Endothelial cell of umbilical vein (primary cell): ENCODE results near the gene PRG2. TPM values are rescaled to one million over a fixed set of nuclear protein-coding genes. Genes with fewer than 3 reads are reported as not detected.

ENCODE experiments used
- BruUV-seq: library from RNA; stranded (reverse); fragments of 400-500 nt; replicated peaks from 2 replicates; lab custom pipeline; 2021; lab: Mats Ljungman, UMichigan
- CTCF ChIA-PET: fragments of 300-600, 350-600 bp; sonication (Branson Sonifier 250); formaldehyde crosslinking; loops from one replicate; lab custom pipeline; 2021; ENCODE audit warnings: antibody characterized with exemption, inconsistent platforms; lab: Charles Lee
- POLR2A ChIA-PET: fragments of 300-600, 350-600 bp; sonication (Branson Sonifier 250); formaldehyde crosslinking; loops from one replicate; lab custom pipeline; 2021; ENCODE audit warnings: antibody characterized with exemption, inconsistent platforms; lab: Charles Lee
- DNase-seq: peaks from one replicate; pipeline ENCODE4 v3.0.0-alpha.2; 2011; ENCODE audit warnings: low read depth, low spot score
- FAIRE-seq: peaks from 2 replicates; lab custom pipeline; 2011; peaks lifted over from hg19 to GRCh38; lab: Jason Lieb, UNC
- H2AFZ ChIP-seq: 2 replicates; pipeline ENCODE4 v1.6.0; 2012; ENCODE audit warnings: low read depth, low read length, control low read depth, inconsistent platforms
- H3K27ac ChIP-seq: 2 replicates; pipeline ENCODE4 v1.5.1; 2011; ENCODE audit warnings: low read depth, mild to moderate bottlenecking, control low read depth, low read length, moderate library complexity; ENCODE audit not compliant: insufficient read depth
- H3K27me3 ChIP-seq, 2 experiments: 2 replicates each; pipeline versions ENCODE4 v1.6.0 to v1.6.1; 2011; ENCODE audit warnings: low read length in 2 of 2, mixed read lengths in 1 of 2; ENCODE audit not compliant: control insufficient read depth in 2 of 2, insufficient read depth in 2 of 2
- H3K36me3 ChIP-seq, 2 experiments: 2 replicates in 1 of 2; 3 replicates in 1 of 2; pipeline ENCODE4 v1.5.1; 2011; ENCODE audit warnings: low read length in 2 of 2, mild to moderate bottlenecking in 1 of 2, moderate library complexity in 1 of 2; ENCODE audit not compliant: control insufficient read depth in 2 of 2, insufficient read depth in 2 of 2; ENCODE audit errors: extremely low read depth in 1 of 2
- H3K4me1 ChIP-seq: 3 replicates; pipeline ENCODE4 v1.5.1; 2011; ENCODE audit warnings: mild to moderate bottlenecking, low read length; ENCODE audit not compliant: control insufficient read depth, insufficient read depth; ENCODE audit errors: extremely low read depth
- H3K4me2 ChIP-seq: 2 replicates; pipeline ENCODE4 v1.6.1; 2011; ENCODE audit warnings: low read length, control low read depth, mixed read lengths; ENCODE audit not compliant: insufficient read depth
- H3K4me3 ChIP-seq, 3 experiments: fragments of 200-600 bp in 1 of 3; sonication (generic), shearing (Covaris generic) in 1 of 3; replicated peaks in 1 of 3; 2 replicates each; pipeline ENCODE4 v1.5.1; 2011 to 2016; ENCODE audit warnings: control low read depth in 3 of 3, low read length in 3 of 3, mild to moderate bottlenecking in 2 of 3, inconsistent platforms in 1 of 3, low read depth in 1 of 3, moderate library complexity in 1 of 3; ENCODE audit not compliant: insufficient read depth in 1 of 3
- H3K79me2 ChIP-seq: 2 replicates; pipeline ENCODE4 v1.6.0; 2012; ENCODE audit warnings: low read length, inconsistent platforms; ENCODE audit not compliant: control insufficient read depth, insufficient read depth
- H3K9ac ChIP-seq: replicated peaks from 2 replicates; pipeline ENCODE3; 2011; ENCODE audit warnings: low read length, control low read depth; ENCODE audit not compliant: insufficient read depth; ENCODE audit errors: extremely low read depth
- H3K9me1 ChIP-seq: replicated peaks from 3 replicates; pipeline ENCODE4 v1.6.0; 2011; ENCODE audit warnings: mild to moderate bottlenecking, low read length; ENCODE audit not compliant: control insufficient read depth, insufficient read depth; ENCODE audit errors: extremely low read depth
- H3K9me3 ChIP-seq: replicated peaks from 2 replicates; pipeline ENCODE4 v1.5.1; 2012; ENCODE audit warnings: low read length, inconsistent platforms; ENCODE audit not compliant: control insufficient read depth, insufficient read depth
- H4K20me1 ChIP-seq: replicated peaks from 2 replicates; pipeline ENCODE3; 2011; ENCODE audit warnings: mild to moderate bottlenecking, low read length; ENCODE audit not compliant: control insufficient read depth, insufficient read depth; ENCODE audit errors: extremely low read depth
- EZH2 ChIP-seq: IDR thresholded peaks from 2 replicates; pipeline ENCODE4 v1.6.1; 2012; ENCODE audit warnings: borderline replicate concordance, low read depth, mild to moderate bottlenecking, moderate library complexity, low read length, inconsistent platforms; ENCODE audit not compliant: severe bottlenecking
- FOS ChIP-seq: IDR thresholded peaks from 2 replicates; pipeline ENCODE4 v1.6.1; 2011; ENCODE audit warnings: mild to moderate bottlenecking, low read length, moderate library complexity, borderline replicate concordance; ENCODE audit not compliant: insufficient read depth
- GATA2 ChIP-seq: IDR thresholded peaks from 2 replicates; pipeline ENCODE4 v1.7.0; 2011; ENCODE audit warnings: low read depth, mild to moderate bottlenecking, moderate library complexity, mixed read lengths, low read length; ENCODE audit not compliant: insufficient read length, insufficient read depth
- JUN ChIP-seq: IDR thresholded peaks from 2 replicates; pipeline ENCODE4 v1.6.1; 2011; ENCODE audit warnings: borderline replicate concordance, low read depth; ENCODE audit not compliant: insufficient read length, insufficient read depth
- MYC ChIP-seq: IDR thresholded peaks from one replicate; pipeline ENCODE4 v1.6.1; 2011; ENCODE audit warnings: mild to moderate bottlenecking, low read depth, low read length
- POLR2A ChIP-seq: IDR thresholded peaks from 2 replicates; pipeline ENCODE4 v1.6.1; 2012; ENCODE audit warnings: low read depth, mild to moderate bottlenecking, control low read depth, low read length
- POLR2AphosphoS5 ChIP-seq: IDR thresholded peaks from 2 replicates; pipeline ENCODE4 v1.6.1; 2012; ENCODE audit warnings: low read depth, mild to moderate bottlenecking, control low read depth, low read length, moderate library complexity; ENCODE audit not compliant: insufficient read depth
- dilution Hi-C: fragments of 300-500 bp; cut with MboI; formaldehyde crosslinking; loops from one replicate; pipeline ENCODE4 v1.15.0; 2019; ENCODE audit warnings: low sequenced_read_pairs; ENCODE audit not compliant: extremely low pct_ligation_motif_present
- intact Hi-C: fragments of 100-400 bp; cut with micrococcal nuclease; formaldehyde crosslinking; loops from one replicate; pipeline ENCODE4 v1.10.0; 2022
- polyA plus RNA-seq, 4 experiments: library from polyadenylated mRNA; depleted of rRNA in 3 of 4; stranded (reverse) in 3 of 4; unstranded in 1 of 4; fragments of >200 nt; gene quantifications; 2 replicates each; pipeline versions ENCODE4 v1.2.1 to v1.2.3, GENCODE V29; 2011 to 2012; ENCODE audit warnings: missing spikeins in 1 of 4
- total RNA-seq: library from RNA; stranded (reverse); gene quantifications from 2 replicates; pipeline ENCODE4 v1.2.3, GENCODE V29; 2021
- TF ChIP-seq, protein P1 (sequence below), 2 donors: IDR thresholded peaks; 1 replicate in 1 of 2; 2 replicates in 1 of 2; pipeline ENCODE4 v1.5.1; 2011; ENCODE audit warnings: low read length in 2 of 2, mild to moderate bottlenecking in 2 of 2, moderate library complexity in 2 of 2, control low read depth in 1 of 2, inconsistent platforms in 1 of 2, low read depth in 1 of 2; ENCODE audit not compliant: insufficient read depth in 1 of 2; ENCODE audit errors: extremely low read depth in 1 of 2
- TF ChIP-seq, protein P2 (sequence below): IDR thresholded peaks from 2 replicates; pipeline ENCODE4 v1.6.1; 2011; ENCODE audit not compliant: insufficient read depth, insufficient read length

Gene PRG2
- total and polyA plus RNA-seq, 2 donors (not counting 3 experiments of a cell fraction or from before 2014, with no cell fraction given) = 0.08 to 0.55 TPM

DNA sequence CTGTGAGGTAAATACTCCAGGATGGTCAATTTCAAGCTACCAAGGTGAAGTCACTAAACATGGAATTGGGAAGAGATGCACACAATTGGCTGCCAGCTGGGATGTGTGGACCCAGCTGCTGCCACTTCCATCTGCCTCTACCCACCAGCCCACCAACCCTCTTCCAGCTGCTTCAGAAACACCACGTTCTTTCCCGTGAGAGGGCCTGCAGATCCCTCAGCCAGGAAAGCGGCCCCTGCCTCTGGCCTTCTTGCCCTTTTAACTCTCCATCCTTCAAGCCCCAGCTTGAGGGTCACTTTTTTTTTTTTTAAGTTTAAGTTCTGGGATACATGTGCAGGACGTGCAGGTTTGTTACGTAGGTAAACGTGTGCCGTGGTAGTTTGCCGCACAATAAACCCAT lies 29.5 kb downstream of the PRG2 start:
- dilution Hi-C loops = no loop called here
- Histone ChIP-seq H3K4me2 (no peak overlapping the region), H4K20me1 (no peaks in the 10 kb centered on the region), H3K9ac (no peak overlapping the region), H3K4me1 (no peaks in the 10 kb centered on the region), H3K9me3 (no peaks in the 10 kb centered on the region), H2AFZ (no peak overlapping the region), H3K36me3 (no peaks in the 10 kb centered on the region), H3K27ac (no peak overlapping the region), H3K79me2 (no peaks in the 10 kb centered on the region), H3K27me3 (peaks cover 0 to 7% of the 10 kb centered on the region in 2 experiments), H3K9me1 (no peaks in the 10 kb centered on the region), H3K4me3 (no peak overlapping the region)
- DNase-seq (no peak), FAIRE-seq (no peak)
- no peak for TF ChIP-seq EZH2
- TF ChIP-seq FOS = no peak
- TF ChIP-seq MYC = no peak
- TF ChIP-seq POLR2A = no peak
- TF ChIP-seq, protein P1, sequence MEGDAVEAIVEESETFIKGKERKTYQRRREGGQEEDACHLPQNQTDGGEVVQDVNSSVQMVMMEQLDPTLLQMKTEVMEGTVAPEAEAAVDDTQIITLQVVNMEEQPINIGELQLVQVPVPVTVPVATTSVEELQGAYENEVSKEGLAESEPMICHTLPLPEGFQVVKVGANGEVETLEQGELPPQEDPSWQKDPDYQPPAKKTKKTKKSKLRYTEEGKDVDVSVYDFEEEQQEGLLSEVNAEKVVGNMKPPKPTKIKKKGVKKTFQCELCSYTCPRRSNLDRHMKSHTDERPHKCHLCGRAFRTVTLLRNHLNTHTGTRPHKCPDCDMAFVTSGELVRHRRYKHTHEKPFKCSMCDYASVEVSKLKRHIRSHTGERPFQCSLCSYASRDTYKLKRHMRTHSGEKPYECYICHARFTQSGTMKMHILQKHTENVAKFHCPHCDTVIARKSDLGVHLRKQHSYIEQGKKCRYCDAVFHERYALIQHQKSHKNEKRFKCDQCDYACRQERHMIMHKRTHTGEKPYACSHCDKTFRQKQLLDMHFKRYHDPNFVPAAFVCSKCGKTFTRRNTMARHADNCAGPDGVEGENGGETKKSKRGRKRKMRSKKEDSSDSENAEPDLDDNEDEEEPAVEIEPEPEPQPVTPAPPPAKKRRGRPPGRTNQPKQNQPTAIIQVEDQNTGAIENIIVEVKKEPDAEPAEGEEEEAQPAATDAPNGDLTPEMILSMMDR (IDR thresholded peaks at IDR 0.05; ENCODE audit: extremely low read depth in 1 of 2, insufficient read depth in 1 of 2, low read depth in 1 of 2, low read length in 2 of 2) = no peak
- no peak for TF ChIP-seq POLR2AphosphoS5
- TF ChIP-seq JUN = no peak
- TF ChIP-seq, protein P2, sequence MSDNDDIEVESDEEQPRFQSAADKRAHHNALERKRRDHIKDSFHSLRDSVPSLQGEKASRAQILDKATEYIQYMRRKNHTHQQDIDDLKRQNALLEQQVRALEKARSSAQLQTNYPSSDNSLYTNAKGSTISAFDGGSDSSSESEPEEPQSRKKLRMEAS = no peak
- TF ChIP-seq GATA2 = no peak
- POLR2A ChIA-PET = no interaction called here
- no TSS peak for BruUV-seq
- CTCF ChIA-PET = interaction anchor here (0.8 to 1.4 kb wide), 7 partner anchors 9 to 132 kb away, joined by 3 to 5 read pairs (median 3); partner anchors contain the start of gene RTN4RL2
- intact Hi-C loops = no loop called here
